MM.1S (cell line): ENCODE data around the gene TPT1.

ENCODE experiments used
- DNase-seq: peaks from one replicate; pipeline ENCODE4 v3.0.0-alpha.2; 2015
- H2AFZ ChIP-seq: fragments of 300-600 bp; sonication (generic); 2 replicates; pipeline ENCODE4 v1.6.0; 2016; ENCODE audit warnings: antibody characterized with exemption, low read length
- H3F3A ChIP-seq: fragments of 300-600 bp; sonication (generic); 2 replicates; pipeline ENCODE4 v1.6.1; 2016; ENCODE audit warnings: mild to moderate bottlenecking, antibody characterized with exemption, low read length, moderate library complexity, mixed read lengths; ENCODE audit not compliant: insufficient read depth
- H3K27ac ChIP-seq: fragments of 300-600 bp; sonication (generic); 2 replicates; pipeline ENCODE4 v1.5.1; 2016; ENCODE audit warnings: mild to moderate bottlenecking, low read length
- H3K27me3 ChIP-seq: fragments of 300-600 bp; sonication (generic); replicated peaks from 2 replicates; pipeline ENCODE4 v1.6.0; 2016; ENCODE audit warnings: low read length; ENCODE audit not compliant: insufficient read depth
- H3K36me3 ChIP-seq: fragments of 300-600 bp; sonication (generic); replicated peaks from 2 replicates; pipeline ENCODE4 v1.6.1; 2016; ENCODE audit warnings: mild to moderate bottlenecking, low read length, mixed read lengths; ENCODE audit not compliant: insufficient read depth
- H3K4me1 ChIP-seq: fragments of 300-600 bp; sonication (generic); 2 replicates; pipeline ENCODE4 v1.6.1; 2016; ENCODE audit warnings: low read length, mixed read lengths
- H3K4me2 ChIP-seq: fragments of 300-600 bp; sonication (generic); 2 replicates; pipeline ENCODE4 v1.6.0; 2016; ENCODE audit warnings: low read depth, low read length
- H3K4me3 ChIP-seq: fragments of 300-600 bp; sonication (generic); 2 replicates; pipeline ENCODE4 v1.5.1; 2016; ENCODE audit warnings: low read length, mixed read lengths
- H3K79me2 ChIP-seq: fragments of 300-600 bp; sonication (generic); 2 replicates; pipeline ENCODE4 v1.6.1; 2016; ENCODE audit warnings: mixed run types, low read length, mixed read lengths
- H3K9ac ChIP-seq: fragments of 300-600 bp; sonication (generic); 2 replicates; pipeline ENCODE4 v1.6.1; 2016; ENCODE audit warnings: low read length, mixed read lengths
- H3K9me2 ChIP-seq: fragments of 300-600 bp; sonication (generic); replicated peaks from 2 replicates; pipeline ENCODE4 v1.6.1; 2016; ENCODE audit warnings: mild to moderate bottlenecking, low read length, mixed read lengths; ENCODE audit not compliant: insufficient read depth
- H3K9me3 ChIP-seq: fragments of 300-600 bp; sonication (generic); replicated peaks from 2 replicates; pipeline ENCODE4 v1.6.1; 2016; ENCODE audit warnings: mild to moderate bottlenecking, low read length, mixed read lengths; ENCODE audit not compliant: insufficient read depth
- H4K20me1 ChIP-seq: fragments of 300-600 bp; sonication (generic); 2 replicates; pipeline ENCODE4 v1.6.1; 2016; ENCODE audit warnings: mild to moderate bottlenecking, low read length, moderate library complexity, mixed read lengths; ENCODE audit not compliant: insufficient read depth
- EZH2 ChIP-seq: fragments of 300-600 bp; sonication (generic); optimal IDR thresholded peaks from 2 replicates; pipeline ENCODE3; 2017; ENCODE audit warnings: low read depth, mild to moderate bottlenecking, antibody characterized with exemption, low read length, mixed read lengths
- EZH2phosphoT487 ChIP-seq: fragments of 300-600 bp; sonication (generic); IDR thresholded peaks from 2 replicates; pipeline ENCODE4 v1.6.1; 2018; ENCODE audit warnings: antibody characterized with exemption, low read length
- TF ChIP-seq, protein P1 (sequence below): fragments of 300-600 bp; sonication (generic); IDR thresholded peaks from 2 replicates; pipeline ENCODE4 v1.5.1; 2016; ENCODE audit warnings: antibody characterized with exemption, low read length, mixed read lengths

TPT1 gene

DNA sequence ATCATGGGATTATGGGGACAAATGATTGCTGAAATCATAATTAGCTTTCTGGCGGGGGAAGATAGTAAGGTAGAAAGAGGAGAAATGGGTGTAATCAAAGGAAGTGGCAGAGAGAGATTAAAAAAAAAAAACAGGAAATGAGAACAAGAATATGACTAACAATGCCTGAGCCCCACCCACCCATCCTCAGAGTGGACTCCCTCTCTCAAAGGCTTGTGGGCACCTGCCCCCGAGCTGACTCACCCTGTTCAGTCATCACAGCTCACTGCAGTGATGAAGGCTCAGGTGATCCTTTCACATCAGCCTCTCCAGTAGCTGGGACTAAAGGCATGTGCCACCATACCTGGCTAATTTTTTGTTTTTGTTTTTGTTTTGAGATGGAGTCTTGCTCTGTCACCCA, 26.4 kb upstream of the TPT1 start:
- Histone ChIP-seq H3K36me3 (no peaks in the 10 kb centered on the region), H3K79me2 (no peaks in the 10 kb centered on the region), H3K4me3 (no peak overlapping the region), H3K27ac (peak overlapping the region; percentile 42; the same call in 1 of the 2 replicates), H3K27me3 (no peaks in the 10 kb centered on the region), H3K4me2 (peak overlapping the region; percentile 15; the same call in 1 of the 2 replicates), H3K9me2 (no peaks in the 10 kb centered on the region), H4K20me1 (no peaks in the 10 kb centered on the region), H3K9me3 (no peaks in the 10 kb centered on the region), H2AFZ (no peak overlapping the region), H3F3A (no peaks in the 10 kb centered on the region), H3K4me1 (no peaks in the 10 kb centered on the region), H3K9ac (no peak overlapping the region)
- peak; percentile 63 for DNase-seq
- TF ChIP-seq, protein P1, sequence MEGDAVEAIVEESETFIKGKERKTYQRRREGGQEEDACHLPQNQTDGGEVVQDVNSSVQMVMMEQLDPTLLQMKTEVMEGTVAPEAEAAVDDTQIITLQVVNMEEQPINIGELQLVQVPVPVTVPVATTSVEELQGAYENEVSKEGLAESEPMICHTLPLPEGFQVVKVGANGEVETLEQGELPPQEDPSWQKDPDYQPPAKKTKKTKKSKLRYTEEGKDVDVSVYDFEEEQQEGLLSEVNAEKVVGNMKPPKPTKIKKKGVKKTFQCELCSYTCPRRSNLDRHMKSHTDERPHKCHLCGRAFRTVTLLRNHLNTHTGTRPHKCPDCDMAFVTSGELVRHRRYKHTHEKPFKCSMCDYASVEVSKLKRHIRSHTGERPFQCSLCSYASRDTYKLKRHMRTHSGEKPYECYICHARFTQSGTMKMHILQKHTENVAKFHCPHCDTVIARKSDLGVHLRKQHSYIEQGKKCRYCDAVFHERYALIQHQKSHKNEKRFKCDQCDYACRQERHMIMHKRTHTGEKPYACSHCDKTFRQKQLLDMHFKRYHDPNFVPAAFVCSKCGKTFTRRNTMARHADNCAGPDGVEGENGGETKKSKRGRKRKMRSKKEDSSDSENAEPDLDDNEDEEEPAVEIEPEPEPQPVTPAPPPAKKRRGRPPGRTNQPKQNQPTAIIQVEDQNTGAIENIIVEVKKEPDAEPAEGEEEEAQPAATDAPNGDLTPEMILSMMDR = no peak
- TF ChIP-seq EZH2phosphoT487 = no peak
- TF ChIP-seq EZH2 = no peak

DNA sequence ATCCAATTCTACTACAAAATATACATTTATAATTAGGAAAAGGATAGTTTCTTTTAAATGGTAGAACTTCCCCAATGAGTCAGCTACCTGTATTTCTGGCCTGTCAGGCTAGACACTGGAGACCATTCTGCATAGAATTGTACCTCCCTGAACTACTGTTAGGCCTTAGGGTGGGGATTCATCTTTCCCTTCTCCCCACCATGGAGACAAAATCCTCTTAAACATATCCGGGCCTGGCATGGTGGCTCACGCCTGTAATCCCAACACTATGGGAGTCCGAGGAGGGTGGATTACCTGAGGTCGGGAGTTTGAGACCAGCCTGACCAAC, 24.5 kb upstream of the TPT1 start:
- Histone ChIP-seq H3K27ac (no peak overlapping the region), H3K9me3 (no peaks in the 10 kb centered on the region), H3K79me2 (no peaks in the 10 kb centered on the region), H3K9ac (no peak overlapping the region), H3K4me3 (no peak overlapping the region), H3K4me1 (no peaks in the 10 kb centered on the region), H3K27me3 (no peaks in the 10 kb centered on the region), H3K36me3 (no peaks in the 10 kb centered on the region), H4K20me1 (no peaks in the 10 kb centered on the region), H3F3A (no peaks in the 10 kb centered on the region), H3K4me2 (no peak overlapping the region), H3K9me2 (no peaks in the 10 kb centered on the region), H2AFZ (no peak overlapping the region)
- TF ChIP-seq EZH2 = no peak
- TF ChIP-seq, protein P1 = no peak
- no peak for TF ChIP-seq EZH2phosphoT487
- DNase-seq = no peak

DNA sequence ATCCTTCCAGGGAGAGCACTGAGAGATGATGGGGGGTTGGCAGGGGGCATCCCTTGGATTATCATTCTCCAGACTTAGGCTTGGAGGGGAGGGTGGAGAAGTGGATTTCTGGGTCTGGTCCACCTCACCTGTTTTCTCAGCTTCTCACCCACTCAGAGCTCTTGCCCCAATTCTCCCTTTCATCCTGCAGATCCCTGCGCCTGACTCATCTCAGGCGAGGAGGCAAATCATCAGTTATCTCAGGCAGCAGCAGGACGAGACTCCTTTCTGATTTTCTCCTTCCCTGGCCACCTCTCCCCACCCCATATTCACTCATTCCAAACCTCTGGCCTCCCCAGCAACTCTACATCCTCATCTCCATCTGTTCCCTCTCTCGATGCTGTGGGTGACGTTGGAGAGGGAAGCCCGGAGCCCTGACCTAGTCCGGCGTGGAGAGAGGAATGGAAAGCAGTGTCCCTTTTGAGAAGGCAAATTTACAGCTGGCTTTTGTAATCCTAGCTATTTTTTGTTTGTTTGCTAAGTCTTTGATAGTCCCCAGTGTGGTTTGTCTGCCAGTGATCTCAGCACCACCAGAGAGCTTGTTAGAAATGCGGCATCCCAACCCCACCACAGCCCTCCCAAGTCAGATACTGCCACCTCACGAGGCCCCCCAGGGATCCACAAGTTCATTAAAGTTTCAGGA, 24.0 kb upstream of the TPT1 start:
- no peaks in the 10 kb centered on the region for H3K9me3 ChIP-seq
- H3K9ac ChIP-seq = no peak overlapping the region
- no peak overlapping the region for H3K4me2 ChIP-seq
- H2AFZ ChIP-seq = no peak overlapping the region
- H3K4me3 ChIP-seq = no peak overlapping the region
- H3K27me3 ChIP-seq = no peaks in the 10 kb centered on the region
- no peaks in the 10 kb centered on the region for H3F3A ChIP-seq
- TF ChIP-seq, protein P1 = no peak
- TF ChIP-seq EZH2 = no peak
- no peak for TF ChIP-seq EZH2phosphoT487
- H3K27ac ChIP-seq = no peak overlapping the region
- no peaks in the 10 kb centered on the region for H3K79me2 ChIP-seq
- no peak for DNase-seq
- no peaks in the 10 kb centered on the region for H3K4me1 ChIP-seq
- H3K36me3 ChIP-seq = no peaks in the 10 kb centered on the region
- no peaks in the 10 kb centered on the region for H4K20me1 ChIP-seq
- no peaks in the 10 kb centered on the region for H3K9me2 ChIP-seq
